WTC11 (cell line): ENCODE results near the gene CARD19.

Experiments
- CTCF ChIP-seq: fragments of 200-600 bp; IDR thresholded peaks from 2 replicates; pipeline ENCODE4 v1.8.0; 2022; ENCODE audit warnings: antibody characterized with exemption
- ZBTB21 ChIP-seq: sonication (generic); formaldehyde crosslinking; IDR thresholded peaks from 2 replicates; pipeline ENCODE4 v1.8.1; 2023; ENCODE audit warnings: mild to moderate bottlenecking, missing genetic modification reagents, borderline replicate concordance
- ZNF121 ChIP-seq: sonication (generic); formaldehyde crosslinking; IDR thresholded peaks from 2 replicates; pipeline ENCODE4 v1.8.0; 2023; ENCODE audit warnings: missing genetic modification reagents
- ZNF317 ChIP-seq: sonication (generic); formaldehyde crosslinking; IDR thresholded peaks from 2 replicates; pipeline ENCODE4 v1.8.1; 2023; ENCODE audit warnings: low read depth, mild to moderate bottlenecking, moderate library complexity, missing genetic modification reagents, borderline replicate concordance

GRCh38 chr9:93120846-93121315 lies 24.9 kb downstream of the CARD19 start:
- TF ChIP-seq ZNF121, result no peak
- TF ChIP-seq CTCF, result no peak
- TF ChIP-seq ZBTB21 (CRISPR knock-in tag), result no peak
- TF ChIP-seq ZNF317 (CRISPR knock-in tag), result no peak
